GM12864 (cell line): ENCODE data around the gene RASGEF1C.

Experiments used
- DNase-seq: peaks from one replicate; pipeline ENCODE4 v3.0.0-alpha.2; 2011; ENCODE audit warnings: low read depth
- H3K4me3 ChIP-seq: 2 replicates; pipeline ENCODE4 v1.5.1; 2011; ENCODE audit warnings: mild to moderate bottlenecking, low read depth, low read length, control low read depth
- TF ChIP-seq, protein P1 (sequence below): IDR thresholded peaks from 2 replicates; pipeline ENCODE4 v1.5.1; 2011; ENCODE audit warnings: low read depth, mild to moderate bottlenecking, moderate library complexity, low read length, control low read depth, inconsistent platforms; ENCODE audit errors: missing control alignments

Gene RASGEF1C

DNA sequence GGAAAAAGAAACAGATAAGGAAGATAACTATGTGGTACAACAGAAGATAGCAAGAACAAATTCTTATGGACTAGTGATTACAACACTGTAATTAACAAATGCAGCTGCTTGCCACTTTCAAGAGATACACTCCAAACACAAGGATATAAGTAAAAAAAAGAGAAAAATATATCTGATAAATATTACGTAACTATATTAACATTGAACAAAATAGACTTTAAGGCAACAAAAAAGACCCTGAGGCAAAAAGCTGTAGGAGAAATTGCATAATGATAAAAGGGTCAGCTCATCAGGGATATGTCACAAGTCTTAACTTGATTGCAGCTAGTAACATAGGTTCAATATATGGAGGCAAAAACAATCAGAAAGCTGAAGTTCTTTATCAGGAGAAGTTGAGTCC lies 86.1 kb downstream of the RASGEF1C start:
- DNase-seq = no peak
- no peak overlapping the region for H3K4me3 ChIP-seq
- TF ChIP-seq, protein P1, sequence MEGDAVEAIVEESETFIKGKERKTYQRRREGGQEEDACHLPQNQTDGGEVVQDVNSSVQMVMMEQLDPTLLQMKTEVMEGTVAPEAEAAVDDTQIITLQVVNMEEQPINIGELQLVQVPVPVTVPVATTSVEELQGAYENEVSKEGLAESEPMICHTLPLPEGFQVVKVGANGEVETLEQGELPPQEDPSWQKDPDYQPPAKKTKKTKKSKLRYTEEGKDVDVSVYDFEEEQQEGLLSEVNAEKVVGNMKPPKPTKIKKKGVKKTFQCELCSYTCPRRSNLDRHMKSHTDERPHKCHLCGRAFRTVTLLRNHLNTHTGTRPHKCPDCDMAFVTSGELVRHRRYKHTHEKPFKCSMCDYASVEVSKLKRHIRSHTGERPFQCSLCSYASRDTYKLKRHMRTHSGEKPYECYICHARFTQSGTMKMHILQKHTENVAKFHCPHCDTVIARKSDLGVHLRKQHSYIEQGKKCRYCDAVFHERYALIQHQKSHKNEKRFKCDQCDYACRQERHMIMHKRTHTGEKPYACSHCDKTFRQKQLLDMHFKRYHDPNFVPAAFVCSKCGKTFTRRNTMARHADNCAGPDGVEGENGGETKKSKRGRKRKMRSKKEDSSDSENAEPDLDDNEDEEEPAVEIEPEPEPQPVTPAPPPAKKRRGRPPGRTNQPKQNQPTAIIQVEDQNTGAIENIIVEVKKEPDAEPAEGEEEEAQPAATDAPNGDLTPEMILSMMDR = no peak

DNA sequence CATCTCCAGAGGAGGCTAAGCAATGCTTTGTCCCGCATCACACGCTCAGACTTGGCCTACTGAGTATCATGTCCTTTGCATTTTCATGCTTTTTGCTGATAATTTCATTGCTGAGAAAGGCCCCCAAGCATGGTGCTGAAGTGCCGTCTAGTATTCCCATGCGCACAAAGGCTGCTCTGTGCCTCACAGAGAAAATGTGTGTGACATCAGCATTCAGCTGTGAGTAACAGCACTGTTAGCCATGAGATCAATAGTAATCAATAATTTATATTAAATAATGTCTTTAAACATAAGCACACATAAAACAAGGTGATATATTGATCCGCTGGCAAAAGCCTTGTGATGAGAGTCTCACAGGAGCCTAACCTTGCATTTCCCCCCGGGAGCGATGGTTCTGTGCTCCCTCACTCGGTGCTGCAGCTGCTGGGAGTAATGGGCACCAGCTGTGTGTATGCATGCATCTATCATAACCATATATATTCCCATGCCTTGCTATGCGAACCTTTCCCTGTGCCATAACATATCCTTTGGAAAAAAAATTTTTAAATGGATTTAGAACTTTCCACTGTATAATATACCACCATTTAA lies 87.1 kb downstream of the RASGEF1C start:
- no peak overlapping the region for H3K4me3 ChIP-seq
- TF ChIP-seq, protein P1 = no peak
- DNase-seq = no peak

DNA sequence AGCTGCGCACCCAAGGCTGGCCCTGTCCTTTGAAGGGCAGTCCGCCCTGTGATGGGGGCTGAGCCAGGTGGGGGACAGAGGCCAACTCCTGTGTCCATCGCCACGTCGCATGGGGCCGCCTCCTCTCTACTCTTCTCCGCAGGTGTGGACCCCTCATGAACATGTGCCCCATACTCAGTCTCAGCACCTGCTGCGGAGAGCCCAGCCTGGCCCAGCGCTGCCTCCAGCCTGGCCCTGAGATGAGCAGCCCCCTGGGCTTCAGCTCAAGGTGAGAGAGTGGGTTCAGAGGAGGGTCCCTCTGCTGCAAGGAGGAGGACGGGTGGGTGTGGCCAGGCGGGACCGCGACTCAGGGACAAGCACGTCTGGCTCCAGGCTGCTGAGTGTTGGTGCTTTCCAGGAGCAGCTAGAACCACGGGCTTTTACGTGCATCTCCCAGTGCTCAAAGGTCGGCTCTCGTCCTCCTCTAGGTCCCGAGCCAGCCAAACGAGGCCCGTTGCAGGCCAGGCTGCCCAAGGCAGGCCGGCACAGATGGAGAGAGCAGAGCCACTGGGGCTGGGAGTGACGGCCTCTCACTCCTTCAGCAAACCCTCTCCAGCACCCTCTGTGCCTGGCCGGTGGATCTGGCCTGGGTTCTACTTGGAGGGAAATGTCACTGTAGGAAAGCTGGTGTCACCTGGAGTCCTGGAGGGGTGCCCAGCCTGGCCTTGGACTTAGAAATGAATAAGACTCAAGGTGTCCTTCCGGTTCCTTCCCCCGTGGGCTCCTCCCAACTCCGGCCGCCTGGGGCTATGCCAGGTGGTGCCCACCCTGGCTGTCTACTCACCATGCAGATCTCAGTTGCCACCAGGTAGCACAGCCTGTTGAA lies 88.5 kb downstream of the RASGEF1C start:
- TF ChIP-seq, protein P1 = no peak
- H3K4me3 ChIP-seq = no peak overlapping the region
- no peak for DNase-seq

DNA sequence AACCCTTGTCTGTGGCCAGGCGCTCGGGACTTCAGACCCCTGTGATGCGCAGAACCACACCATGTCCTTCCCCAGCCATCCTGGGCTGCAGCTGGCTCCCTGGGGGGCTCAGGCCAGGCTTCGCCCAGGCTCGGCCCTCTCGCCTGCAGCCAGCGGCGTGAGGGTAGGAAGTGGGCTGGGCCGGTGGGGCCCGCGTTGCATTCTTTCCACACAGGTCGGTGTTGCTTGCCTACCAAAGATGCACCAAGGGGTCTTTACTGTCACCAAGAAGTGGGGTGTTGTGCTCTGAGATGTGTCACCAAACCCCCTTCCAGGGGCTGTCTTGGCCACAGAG lies 89.1 kb downstream of the RASGEF1C start:
- TF ChIP-seq, protein P1 = no peak
- no peak overlapping the region for H3K4me3 ChIP-seq
- no peak for DNase-seq

DNA sequence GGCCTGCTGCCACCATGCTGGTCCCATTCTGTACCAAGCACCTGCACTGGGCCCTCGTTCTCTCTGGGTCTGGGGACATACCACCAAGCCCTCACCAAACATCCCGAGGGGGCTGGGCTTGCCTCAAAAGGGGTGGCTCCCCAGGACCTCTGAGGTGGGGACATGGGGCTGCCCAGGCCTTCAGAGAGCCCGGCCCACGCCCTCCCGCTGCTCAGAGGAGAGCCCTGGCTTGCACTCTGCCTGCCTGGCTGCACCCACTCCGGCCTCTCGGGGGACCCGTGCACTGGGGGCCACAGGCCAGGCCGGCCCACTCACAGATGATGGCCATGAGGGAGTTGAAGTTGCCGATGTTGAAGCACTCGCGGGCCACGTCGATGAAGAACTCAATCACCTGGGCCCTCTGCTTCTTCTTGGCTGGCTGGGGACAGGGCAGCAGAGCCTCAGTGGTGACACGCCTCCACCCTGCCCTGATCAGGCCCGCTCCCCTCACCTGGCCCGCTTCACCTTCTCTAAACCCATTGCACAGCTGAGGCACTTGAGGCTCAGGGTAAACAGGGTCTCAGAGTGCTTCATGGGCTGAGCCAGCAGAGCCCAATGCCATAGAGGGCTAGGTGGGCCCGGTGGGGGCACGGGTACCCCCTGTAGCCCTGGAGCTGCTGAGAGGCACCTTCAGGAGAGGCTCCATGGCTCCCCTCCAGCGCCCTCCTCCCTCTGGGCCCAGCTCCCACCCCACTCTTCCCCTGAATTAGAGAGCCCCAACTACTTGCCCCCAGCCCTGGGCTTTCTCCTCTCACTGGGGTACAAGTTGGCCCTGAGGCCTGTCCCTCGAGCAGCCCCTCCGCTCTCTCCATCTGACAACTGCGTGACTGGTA lies 89.7 kb downstream of the RASGEF1C start:
- H3K4me3 ChIP-seq = no peak overlapping the region
- no peak for DNase-seq
- TF ChIP-seq, protein P1 = no peak

DNA sequence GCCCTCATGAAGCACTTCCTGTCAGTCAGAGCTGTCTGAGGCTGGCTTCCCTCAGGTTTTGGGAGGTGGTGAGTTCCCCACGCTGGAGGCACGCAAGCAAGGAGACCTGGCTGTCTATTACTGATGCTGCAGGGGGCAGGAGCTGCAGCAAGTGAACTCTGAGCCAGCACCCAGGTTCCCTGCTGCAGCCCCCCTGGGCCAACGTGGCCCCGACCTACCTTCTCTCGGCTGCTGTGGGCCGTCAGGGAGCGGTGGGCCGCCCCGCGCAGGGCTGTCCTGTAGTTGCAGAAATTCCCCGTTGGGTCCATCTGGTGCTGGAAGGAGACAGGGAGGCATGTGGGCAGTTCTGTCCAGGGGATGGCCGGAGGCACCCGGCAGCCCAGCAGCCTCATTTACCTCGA lies 90.6 kb downstream of the RASGEF1C start:
- TF ChIP-seq, protein P1 = no peak
- H3K4me3 ChIP-seq = no peak overlapping the region
- no peak for DNase-seq
